Nephron progenitor cell (in vitro differentiated cells): Measurements from ENCODE around the gene CAMK2N1.

ENCODE experiments used
- DNase-seq: peaks from one replicate; pipeline ENCODE4 v3.0.0; 2021
- H3K27ac Mint-ChIP-seq: 2 replicates; pipeline ENCODE4 v1.8.0; 2021; ENCODE audit warnings: mild to moderate bottlenecking, moderate library complexity, mixed read lengths
- H3K27me3 Mint-ChIP-seq: 2 replicates; pipeline ENCODE4 v1.8.0; 2021; ENCODE audit warnings: mild to moderate bottlenecking, low read depth, mixed read lengths; ENCODE audit not compliant: poor library complexity
- H3K36me3 Mint-ChIP-seq: 2 replicates; pipeline ENCODE4 v1.8.0; 2021; ENCODE audit warnings: low read depth, mixed read lengths
- H3K4me1 Mint-ChIP-seq: 2 replicates; pipeline ENCODE4 v1.8.0; 2021; ENCODE audit warnings: mixed read lengths
- H3K4me3 Mint-ChIP-seq: 2 replicates; pipeline ENCODE4 v1.8.0; 2021; ENCODE audit warnings: mild to moderate bottlenecking, moderate library complexity, mixed read lengths
- H3K9me3 Mint-ChIP-seq: 2 replicates; pipeline ENCODE4 v1.8.0; 2021; ENCODE audit warnings: mild to moderate bottlenecking, moderate library complexity, mixed read lengths
- TF ChIP-seq, protein P1 (sequence below): fragments of 200-600 bp; sonication (generic); IDR thresholded peaks from 2 replicates; pipeline ENCODE4 v1.5.0; 2021; ENCODE audit warnings: antibody characterized with exemption

Gene CAMK2N1

GRCh38 chr1:20448671-20449071, 37.3 kb downstream of the CAMK2N1 start:
- peaks cover 43% of the 10 kb centered on the region for H3K27me3 Mint-ChIP-seq
- H3K27ac Mint-ChIP-seq = no peak overlapping the region
- DNase-seq = no peak
- no peak overlapping the region for H3K4me3 Mint-ChIP-seq
- H3K36me3 Mint-ChIP-seq = no peaks in the 10 kb centered on the region
- H3K4me1 Mint-ChIP-seq = no peaks in the 10 kb centered on the region
- no peaks in the 10 kb centered on the region for H3K9me3 Mint-ChIP-seq
- TF ChIP-seq, protein P1, sequence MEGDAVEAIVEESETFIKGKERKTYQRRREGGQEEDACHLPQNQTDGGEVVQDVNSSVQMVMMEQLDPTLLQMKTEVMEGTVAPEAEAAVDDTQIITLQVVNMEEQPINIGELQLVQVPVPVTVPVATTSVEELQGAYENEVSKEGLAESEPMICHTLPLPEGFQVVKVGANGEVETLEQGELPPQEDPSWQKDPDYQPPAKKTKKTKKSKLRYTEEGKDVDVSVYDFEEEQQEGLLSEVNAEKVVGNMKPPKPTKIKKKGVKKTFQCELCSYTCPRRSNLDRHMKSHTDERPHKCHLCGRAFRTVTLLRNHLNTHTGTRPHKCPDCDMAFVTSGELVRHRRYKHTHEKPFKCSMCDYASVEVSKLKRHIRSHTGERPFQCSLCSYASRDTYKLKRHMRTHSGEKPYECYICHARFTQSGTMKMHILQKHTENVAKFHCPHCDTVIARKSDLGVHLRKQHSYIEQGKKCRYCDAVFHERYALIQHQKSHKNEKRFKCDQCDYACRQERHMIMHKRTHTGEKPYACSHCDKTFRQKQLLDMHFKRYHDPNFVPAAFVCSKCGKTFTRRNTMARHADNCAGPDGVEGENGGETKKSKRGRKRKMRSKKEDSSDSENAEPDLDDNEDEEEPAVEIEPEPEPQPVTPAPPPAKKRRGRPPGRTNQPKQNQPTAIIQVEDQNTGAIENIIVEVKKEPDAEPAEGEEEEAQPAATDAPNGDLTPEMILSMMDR = no peak

GRCh38 chr1:20447794-20448193, 38.2 kb downstream of the CAMK2N1 start:
- H3K36me3 Mint-ChIP-seq = no peaks in the 10 kb centered on the region
- TF ChIP-seq, protein P1 = no peak
- no peak overlapping the region for H3K4me3 Mint-ChIP-seq
- no peaks in the 10 kb centered on the region for H3K9me3 Mint-ChIP-seq
- H3K4me1 Mint-ChIP-seq = no peaks in the 10 kb centered on the region
- no peak overlapping the region for H3K27ac Mint-ChIP-seq
- DNase-seq = no peak
- H3K27me3 Mint-ChIP-seq = peaks cover 43% of the 10 kb centered on the region

DNA sequence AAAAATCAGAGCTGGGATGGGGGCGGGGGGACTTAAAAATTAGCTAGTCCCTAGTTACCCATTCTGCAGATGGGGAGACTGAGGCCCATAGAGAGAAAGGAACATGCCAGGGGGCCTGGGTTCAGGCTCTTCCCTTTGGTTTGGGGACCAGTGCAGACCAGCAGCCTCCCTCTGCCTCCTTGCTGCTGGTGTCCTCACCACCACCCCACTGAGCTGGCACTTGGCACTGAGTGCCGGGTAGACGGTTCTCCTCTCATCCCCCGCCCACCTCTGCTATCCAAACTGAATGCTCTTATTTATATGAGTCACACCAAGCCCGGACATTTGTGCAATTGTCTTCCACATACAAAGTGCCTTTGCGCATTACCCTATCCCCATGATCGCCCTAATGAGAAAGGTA, 39.2 kb downstream of the CAMK2N1 start:
- DNase-seq = no peak
- H3K4me3 Mint-ChIP-seq = no peak overlapping the region
- TF ChIP-seq, protein P1 = no peak
- no peaks in the 10 kb centered on the region for H3K36me3 Mint-ChIP-seq
- peaks cover 39% of the 10 kb centered on the region for H3K27me3 Mint-ChIP-seq
- no peaks in the 10 kb centered on the region for H3K4me1 Mint-ChIP-seq
- no peaks in the 10 kb centered on the region for H3K9me3 Mint-ChIP-seq
- no peak overlapping the region for H3K27ac Mint-ChIP-seq

- Mint-ChIP-seq H3K36me3 (no peaks in the 10 kb centered on the region), H3K4me1 (no peaks in the 10 kb centered on the region), H3K27ac (no peak overlapping the region), H3K9me3 (no peaks in the 10 kb centered on the region), H3K27me3 (peaks cover 39% of the 10 kb centered on the region), H3K4me3 (no peak overlapping the region)
- no peak for DNase-seq
- TF ChIP-seq, protein P1 = no peak
These were observed 40.1 kb downstream of the CAMK2N1 start for GRCh38 chr1:20445956-20446355.

DNA sequence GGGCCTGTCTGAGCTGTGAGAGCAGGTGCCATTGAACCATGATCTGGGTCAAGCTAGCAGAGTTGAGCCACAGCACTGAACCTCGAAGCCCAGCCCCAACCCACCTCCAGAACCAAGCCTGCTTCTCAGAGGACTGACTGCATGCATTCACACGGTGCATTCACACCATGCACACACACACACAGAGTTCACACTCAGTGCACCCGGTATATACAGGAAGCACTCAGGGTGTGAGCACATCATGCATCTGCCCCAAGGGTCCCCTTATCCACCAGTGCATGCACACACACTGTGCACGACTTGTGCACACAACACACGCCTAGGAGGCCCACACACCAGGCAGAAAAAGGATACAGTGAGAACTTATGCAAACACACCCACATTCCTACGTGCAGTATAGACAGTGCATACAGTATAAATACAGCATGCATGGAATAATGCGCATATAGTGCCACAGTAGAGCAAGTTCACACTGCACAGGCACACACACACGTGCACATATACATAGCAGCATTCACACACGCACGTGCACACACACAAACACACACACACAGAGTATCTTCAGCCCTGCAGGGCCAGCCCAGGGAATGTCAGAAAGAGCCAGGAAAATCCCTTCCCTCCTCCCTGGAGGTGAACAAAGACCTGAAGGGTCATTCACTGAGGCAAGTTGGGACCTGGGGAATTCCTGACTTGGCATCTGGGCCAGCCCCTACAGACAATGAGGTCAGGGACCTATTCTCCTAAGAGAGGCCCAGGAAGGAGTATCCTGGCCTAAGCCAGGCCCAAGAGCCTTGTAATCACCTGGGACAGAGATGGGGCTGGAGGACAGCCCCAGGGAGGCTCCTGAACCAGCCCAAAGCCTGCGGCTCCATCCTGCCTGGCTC, 42.1 kb downstream of the CAMK2N1 start:
- H3K9me3 Mint-ChIP-seq = peaks cover 4% of the 10 kb centered on the region
- H3K36me3 Mint-ChIP-seq = no peaks in the 10 kb centered on the region
- no peaks in the 10 kb centered on the region for H3K4me1 Mint-ChIP-seq
- H3K4me3 Mint-ChIP-seq = no peak overlapping the region
- TF ChIP-seq, protein P1 = no peak
- H3K27ac Mint-ChIP-seq = no peak overlapping the region
- DNase-seq = no peak
- peaks cover 31% of the 10 kb centered on the region for H3K27me3 Mint-ChIP-seq
